GM23338 (cell line): ENCODE results near the gene RYR2. TPM values are rescaled to one million over a fixed set of nuclear protein-coding genes. Genes with fewer than 3 reads are reported as not detected.

ENCODE experiments used
- ATAC-seq: fragments of 200-7000 bp; cut with Tn5 transposase; 3 replicates; pipeline ENCODE4 v1.9.1; 2020
- DNase-seq: peaks from one replicate; pipeline ENCODE4 v3.0.0-alpha.2; 2015; ENCODE audit warnings: low spot score
- H2AFZ ChIP-seq: fragments of 200-600 bp; sonication (generic); 2 replicates; pipeline ENCODE4 v1.8.0; 2016; ENCODE audit warnings: antibody characterized with exemption, mild to moderate bottlenecking, moderate library complexity
- H3F3A ChIP-seq: fragments of 200-600 bp; sonication (generic); replicated peaks from 2 replicates; pipeline ENCODE4 v1.8.0; 2017; ENCODE audit warnings: antibody characterized with exemption, mixed run types, low read depth
- H3K27ac ChIP-seq: fragments of 200-600 bp; sonication (generic); 2 replicates; pipeline ENCODE4 v1.6.1; 2016; ENCODE audit warnings: low read depth
- H3K27me3 ChIP-seq: fragments of 200-600 bp; sonication (generic); 2 replicates; pipeline ENCODE4 v1.8.0; 2016; ENCODE audit warnings: mild to moderate bottlenecking, mixed run types, moderate library complexity; ENCODE audit not compliant: insufficient read depth
- H3K36me3 ChIP-seq: fragments of 200-600 bp; sonication (generic); 2 replicates; pipeline ENCODE4 v1.8.0; 2016; ENCODE audit warnings: mild to moderate bottlenecking; ENCODE audit not compliant: insufficient read depth
- H3K4me1 ChIP-seq: fragments of 200-600 bp; sonication (generic); 2 replicates; pipeline ENCODE4 v1.8.0; 2016; ENCODE audit warnings: mild to moderate bottlenecking, moderate library complexity; ENCODE audit not compliant: insufficient read depth
- H3K4me2 ChIP-seq: fragments of 200-600 bp; sonication (generic); 2 replicates; pipeline ENCODE4 v1.7.1; 2017; ENCODE audit warnings: mixed run types
- H3K4me3 ChIP-seq: fragments of 200-600 bp; sonication (generic); 2 replicates; pipeline ENCODE4 v1.6.1; 2016; ENCODE audit warnings: mixed run types
- H3K79me2 ChIP-seq: fragments of 200-600 bp; sonication (generic); replicated peaks from 2 replicates; pipeline ENCODE4 v1.8.0; 2017; ENCODE audit warnings: mild to moderate bottlenecking; ENCODE audit not compliant: insufficient read depth
- H3K9me2 ChIP-seq: fragments of 200-600 bp; sonication (generic); 2 replicates; pipeline ENCODE4 v1.8.0; 2017; ENCODE audit not compliant: insufficient read depth
- H4K20me1 ChIP-seq: fragments of 200-600 bp; sonication (generic); replicated peaks from 2 replicates; pipeline ENCODE4 v1.8.0; 2017; ENCODE audit warnings: mild to moderate bottlenecking; ENCODE audit not compliant: insufficient read depth
- H3K27ac Mint-ChIP-seq: 2 replicates; pipeline ENCODE4 v1.8.0; 2020; ENCODE audit warnings: inconsistent platforms, mild to moderate bottlenecking, moderate library complexity, mixed read lengths
- H3K27me3 Mint-ChIP-seq: 3 replicates; pipeline ENCODE4 v1.8.0; 2022; ENCODE audit warnings: low read depth, mild to moderate bottlenecking, moderate library complexity, mixed read lengths, inconsistent platforms; ENCODE audit not compliant: insufficient read depth, poor library complexity
- H3K36me3 Mint-ChIP-seq: 3 replicates; pipeline ENCODE4 v1.8.0; 2021; ENCODE audit warnings: low read depth, mild to moderate bottlenecking, inconsistent platforms, moderate library complexity, mixed read lengths
- H3K4me1 Mint-ChIP-seq: 3 replicates; pipeline ENCODE4 v1.8.0; 2020; ENCODE audit warnings: mild to moderate bottlenecking, inconsistent platforms, mixed read lengths
- H3K4me3 Mint-ChIP-seq: 3 replicates; pipeline ENCODE4 v1.8.0; 2021; ENCODE audit warnings: moderate library complexity, mild to moderate bottlenecking, inconsistent platforms, mixed read lengths
- H3K9me3 Mint-ChIP-seq: 3 replicates; pipeline ENCODE4 v1.8.0; 2020; ENCODE audit warnings: moderate library complexity, mild to moderate bottlenecking, inconsistent platforms, mixed read lengths
- CREB1 ChIP-seq: fragments of 250-450 bp; sonication (Bioruptor Pico); IDR thresholded peaks from 2 replicates; pipeline ENCODE4 v1.5.0; 2020; ENCODE audit warnings: low read depth, mild to moderate bottlenecking, moderate library complexity
- EZH2 ChIP-seq: fragments of 200-600 bp; sonication (generic); IDR thresholded peaks from one replicate; pipeline ENCODE4 v1.8.0; 2017; ENCODE audit warnings: antibody characterized with exemption, mild to moderate bottlenecking, low read depth; ENCODE audit not compliant: unreplicated experiment
- EZH2phosphoT487 ChIP-seq: fragments of 200-600 bp; sonication (generic); IDR thresholded peaks from one replicate; pipeline ENCODE4 v1.8.1; 2018; ENCODE audit warnings: antibody characterized with exemption; ENCODE audit not compliant: unreplicated experiment
- JUNB ChIP-seq: IDR thresholded peaks from one replicate; pipeline ENCODE4 v1.6.1; 2016; ENCODE audit warnings: antibody characterized with exemption; ENCODE audit not compliant: unreplicated experiment
- NANOG ChIP-seq: IDR thresholded peaks from 2 replicates; pipeline ENCODE4 v1.6.1; 2016; ENCODE audit warnings: antibody characterized with exemption, borderline replicate concordance
- POLR2AphosphoS5 ChIP-seq: IDR thresholded peaks from 2 replicates; pipeline ENCODE4 v1.6.1; 2016; ENCODE audit warnings: antibody characterized with exemption, low read depth
- STAT1 ChIP-seq: IDR thresholded peaks from one replicate; pipeline ENCODE4 v1.6.1; 2016; ENCODE audit warnings: antibody characterized with exemption; ENCODE audit not compliant: unreplicated experiment
- ZNF114 ChIP-seq: fragments of 250-450 bp; sonication (Bioruptor Pico); IDR thresholded peaks from 2 replicates; pipeline ENCODE4 v1.5.0; 2020; ENCODE audit warnings: mild to moderate bottlenecking, moderate library complexity
- ZNF331 ChIP-seq: fragments of 250-450 bp; sonication (Bioruptor Pico); IDR thresholded peaks from 2 replicates; pipeline ENCODE4 v1.5.0; 2020; ENCODE audit warnings: low read depth, mild to moderate bottlenecking, moderate library complexity
- polyA plus RNA-seq: library from polyadenylated mRNA; unstranded; fragments of >200 nt; fragmentation: Nextera tagmentation; extraction: Ambion mirVana; gene quantifications from 2 replicates; pipeline ENCODE4 v1.2.1, GENCODE V29; 2016
- total RNA-seq: library from RNA; depleted of rRNA; stranded (reverse); fragments of >200 nt; shearing (Covaris generic); gene quantifications from 2 replicates; pipeline ENCODE4 v1.2.3, GENCODE V29; 2014
- TF ChIP-seq, protein P1 (sequence below): IDR thresholded peaks from 2 replicates; pipeline ENCODE4 v1.6.1; 2016; ENCODE audit warnings: antibody characterized with exemption
- TF ChIP-seq, protein P2 (sequence below): IDR thresholded peaks from one replicate; pipeline ENCODE4 v1.6.1; 2018; ENCODE audit warnings: antibody characterized with exemption; ENCODE audit not compliant: unreplicated experiment
- TF ChIP-seq, protein P3 (sequence below), 2 experiments: fragments of 200-600 bp in 1 of 2; sonication (generic) in 1 of 2; conservative IDR thresholded peaks; 2 replicates each; pipeline versions ENCODE4 v1.5.1 to v1.6.1; 2016 to 2017; ENCODE audit warnings: antibody characterized with exemption in 2 of 2, low read depth in 2 of 2, mild to moderate bottlenecking in 2 of 2, moderate library complexity in 1 of 2
- TF ChIP-seq, protein P4 (sequence below): fragments of 250-450 bp; sonication (Bioruptor Pico); IDR thresholded peaks from 2 replicates; pipeline ENCODE4 v1.5.0; 2020; ENCODE audit warnings: mild to moderate bottlenecking, moderate library complexity

The RYR2 gene
- total and polyA plus RNA-seq, 2 experiments from 2014 or later: 8.9 to 10.0 TPM

DNA sequence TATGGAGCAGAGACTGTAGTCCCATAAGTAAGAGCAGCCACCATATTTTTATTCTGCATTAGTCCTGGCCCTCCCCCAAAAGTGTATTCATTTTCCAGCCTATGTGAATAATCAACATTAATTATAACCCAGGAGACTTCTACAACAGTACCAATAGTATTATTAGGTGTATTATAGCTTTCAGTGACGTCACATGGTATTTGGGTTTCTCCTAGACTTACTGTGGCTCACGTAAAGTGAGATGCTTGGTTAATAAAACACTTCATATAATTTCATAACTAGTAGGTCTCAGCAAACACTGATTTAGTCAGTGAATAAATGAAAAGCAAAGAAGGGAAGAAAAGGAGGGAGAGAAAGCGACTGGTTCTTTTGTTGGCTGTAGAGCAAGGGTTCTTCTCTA is 762.5 kb downstream of the RYR2 start:
- Histone ChIP-seq H2AFZ (no peak overlapping the region), H3K4me3 (no peak overlapping the region), H3K27me3 (no peaks in the 10 kb centered on the region), H3K79me2 (no peaks in the 10 kb centered on the region), H3K27ac (no peak overlapping the region), H4K20me1 (no peaks in the 10 kb centered on the region), H3K4me1 (no peaks in the 10 kb centered on the region), H3K36me3 (no peaks in the 10 kb centered on the region; the same call in 1 of the 2 replicates), H3K4me2 (no peak overlapping the region), H3F3A (no peaks in the 10 kb centered on the region), H3K9me2 (no peaks in the 10 kb centered on the region)
- no peaks in the 10 kb centered on the region for H3K4me1 Mint-ChIP-seq
- no peak overlapping the region for H3K4me3 Mint-ChIP-seq
- DNase-seq: no peak
- H3K27me3 Mint-ChIP-seq: no peaks in the 10 kb centered on the region
- no peaks in the 10 kb centered on the region for H3K9me3 Mint-ChIP-seq
- no peak overlapping the region for H3K27ac Mint-ChIP-seq
- no peaks in the 10 kb centered on the region for H3K36me3 Mint-ChIP-seq
- TF ChIP-seq, protein P1, sequence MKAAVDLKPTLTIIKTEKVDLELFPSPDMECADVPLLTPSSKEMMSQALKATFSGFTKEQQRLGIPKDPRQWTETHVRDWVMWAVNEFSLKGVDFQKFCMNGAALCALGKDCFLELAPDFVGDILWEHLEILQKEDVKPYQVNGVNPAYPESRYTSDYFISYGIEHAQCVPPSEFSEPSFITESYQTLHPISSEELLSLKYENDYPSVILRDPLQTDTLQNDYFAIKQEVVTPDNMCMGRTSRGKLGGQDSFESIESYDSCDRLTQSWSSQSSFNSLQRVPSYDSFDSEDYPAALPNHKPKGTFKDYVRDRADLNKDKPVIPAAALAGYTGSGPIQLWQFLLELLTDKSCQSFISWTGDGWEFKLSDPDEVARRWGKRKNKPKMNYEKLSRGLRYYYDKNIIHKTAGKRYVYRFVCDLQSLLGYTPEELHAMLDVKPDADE: no peak
- TF ChIP-seq JUNB (no peak), ZNF114 (CRISPR knock-in tag) (no peak), EZH2 (no peak), NANOG (no peak), EZH2phosphoT487 (no peak), ZNF331 (CRISPR knock-in tag) (no peak), STAT1 (no peak), POLR2AphosphoS5 (no peak), CREB1 (CRISPR knock-in tag) (no peak)
- TF ChIP-seq, protein P2, sequence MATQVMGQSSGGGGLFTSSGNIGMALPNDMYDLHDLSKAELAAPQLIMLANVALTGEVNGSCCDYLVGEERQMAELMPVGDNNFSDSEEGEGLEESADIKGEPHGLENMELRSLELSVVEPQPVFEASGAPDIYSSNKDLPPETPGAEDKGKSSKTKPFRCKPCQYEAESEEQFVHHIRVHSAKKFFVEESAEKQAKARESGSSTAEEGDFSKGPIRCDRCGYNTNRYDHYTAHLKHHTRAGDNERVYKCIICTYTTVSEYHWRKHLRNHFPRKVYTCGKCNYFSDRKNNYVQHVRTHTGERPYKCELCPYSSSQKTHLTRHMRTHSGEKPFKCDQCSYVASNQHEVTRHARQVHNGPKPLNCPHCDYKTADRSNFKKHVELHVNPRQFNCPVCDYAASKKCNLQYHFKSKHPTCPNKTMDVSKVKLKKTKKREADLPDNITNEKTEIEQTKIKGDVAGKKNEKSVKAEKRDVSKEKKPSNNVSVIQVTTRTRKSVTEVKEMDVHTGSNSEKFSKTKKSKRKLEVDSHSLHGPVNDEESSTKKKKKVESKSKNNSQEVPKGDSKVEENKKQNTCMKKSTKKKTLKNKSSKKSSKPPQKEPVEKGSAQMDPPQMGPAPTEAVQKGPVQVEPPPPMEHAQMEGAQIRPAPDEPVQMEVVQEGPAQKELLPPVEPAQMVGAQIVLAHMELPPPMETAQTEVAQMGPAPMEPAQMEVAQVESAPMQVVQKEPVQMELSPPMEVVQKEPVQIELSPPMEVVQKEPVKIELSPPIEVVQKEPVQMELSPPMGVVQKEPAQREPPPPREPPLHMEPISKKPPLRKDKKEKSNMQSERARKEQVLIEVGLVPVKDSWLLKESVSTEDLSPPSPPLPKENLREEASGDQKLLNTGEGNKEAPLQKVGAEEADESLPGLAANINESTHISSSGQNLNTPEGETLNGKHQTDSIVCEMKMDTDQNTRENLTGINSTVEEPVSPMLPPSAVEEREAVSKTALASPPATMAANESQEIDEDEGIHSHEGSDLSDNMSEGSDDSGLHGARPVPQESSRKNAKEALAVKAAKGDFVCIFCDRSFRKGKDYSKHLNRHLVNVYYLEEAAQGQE: no peak
- TF ChIP-seq, protein P3, sequence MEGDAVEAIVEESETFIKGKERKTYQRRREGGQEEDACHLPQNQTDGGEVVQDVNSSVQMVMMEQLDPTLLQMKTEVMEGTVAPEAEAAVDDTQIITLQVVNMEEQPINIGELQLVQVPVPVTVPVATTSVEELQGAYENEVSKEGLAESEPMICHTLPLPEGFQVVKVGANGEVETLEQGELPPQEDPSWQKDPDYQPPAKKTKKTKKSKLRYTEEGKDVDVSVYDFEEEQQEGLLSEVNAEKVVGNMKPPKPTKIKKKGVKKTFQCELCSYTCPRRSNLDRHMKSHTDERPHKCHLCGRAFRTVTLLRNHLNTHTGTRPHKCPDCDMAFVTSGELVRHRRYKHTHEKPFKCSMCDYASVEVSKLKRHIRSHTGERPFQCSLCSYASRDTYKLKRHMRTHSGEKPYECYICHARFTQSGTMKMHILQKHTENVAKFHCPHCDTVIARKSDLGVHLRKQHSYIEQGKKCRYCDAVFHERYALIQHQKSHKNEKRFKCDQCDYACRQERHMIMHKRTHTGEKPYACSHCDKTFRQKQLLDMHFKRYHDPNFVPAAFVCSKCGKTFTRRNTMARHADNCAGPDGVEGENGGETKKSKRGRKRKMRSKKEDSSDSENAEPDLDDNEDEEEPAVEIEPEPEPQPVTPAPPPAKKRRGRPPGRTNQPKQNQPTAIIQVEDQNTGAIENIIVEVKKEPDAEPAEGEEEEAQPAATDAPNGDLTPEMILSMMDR (conservative IDR thresholded peaks at IDR 0.05; ENCODE audit: low read depth in 2 of 2): no peak
- TF ChIP-seq, protein P4, sequence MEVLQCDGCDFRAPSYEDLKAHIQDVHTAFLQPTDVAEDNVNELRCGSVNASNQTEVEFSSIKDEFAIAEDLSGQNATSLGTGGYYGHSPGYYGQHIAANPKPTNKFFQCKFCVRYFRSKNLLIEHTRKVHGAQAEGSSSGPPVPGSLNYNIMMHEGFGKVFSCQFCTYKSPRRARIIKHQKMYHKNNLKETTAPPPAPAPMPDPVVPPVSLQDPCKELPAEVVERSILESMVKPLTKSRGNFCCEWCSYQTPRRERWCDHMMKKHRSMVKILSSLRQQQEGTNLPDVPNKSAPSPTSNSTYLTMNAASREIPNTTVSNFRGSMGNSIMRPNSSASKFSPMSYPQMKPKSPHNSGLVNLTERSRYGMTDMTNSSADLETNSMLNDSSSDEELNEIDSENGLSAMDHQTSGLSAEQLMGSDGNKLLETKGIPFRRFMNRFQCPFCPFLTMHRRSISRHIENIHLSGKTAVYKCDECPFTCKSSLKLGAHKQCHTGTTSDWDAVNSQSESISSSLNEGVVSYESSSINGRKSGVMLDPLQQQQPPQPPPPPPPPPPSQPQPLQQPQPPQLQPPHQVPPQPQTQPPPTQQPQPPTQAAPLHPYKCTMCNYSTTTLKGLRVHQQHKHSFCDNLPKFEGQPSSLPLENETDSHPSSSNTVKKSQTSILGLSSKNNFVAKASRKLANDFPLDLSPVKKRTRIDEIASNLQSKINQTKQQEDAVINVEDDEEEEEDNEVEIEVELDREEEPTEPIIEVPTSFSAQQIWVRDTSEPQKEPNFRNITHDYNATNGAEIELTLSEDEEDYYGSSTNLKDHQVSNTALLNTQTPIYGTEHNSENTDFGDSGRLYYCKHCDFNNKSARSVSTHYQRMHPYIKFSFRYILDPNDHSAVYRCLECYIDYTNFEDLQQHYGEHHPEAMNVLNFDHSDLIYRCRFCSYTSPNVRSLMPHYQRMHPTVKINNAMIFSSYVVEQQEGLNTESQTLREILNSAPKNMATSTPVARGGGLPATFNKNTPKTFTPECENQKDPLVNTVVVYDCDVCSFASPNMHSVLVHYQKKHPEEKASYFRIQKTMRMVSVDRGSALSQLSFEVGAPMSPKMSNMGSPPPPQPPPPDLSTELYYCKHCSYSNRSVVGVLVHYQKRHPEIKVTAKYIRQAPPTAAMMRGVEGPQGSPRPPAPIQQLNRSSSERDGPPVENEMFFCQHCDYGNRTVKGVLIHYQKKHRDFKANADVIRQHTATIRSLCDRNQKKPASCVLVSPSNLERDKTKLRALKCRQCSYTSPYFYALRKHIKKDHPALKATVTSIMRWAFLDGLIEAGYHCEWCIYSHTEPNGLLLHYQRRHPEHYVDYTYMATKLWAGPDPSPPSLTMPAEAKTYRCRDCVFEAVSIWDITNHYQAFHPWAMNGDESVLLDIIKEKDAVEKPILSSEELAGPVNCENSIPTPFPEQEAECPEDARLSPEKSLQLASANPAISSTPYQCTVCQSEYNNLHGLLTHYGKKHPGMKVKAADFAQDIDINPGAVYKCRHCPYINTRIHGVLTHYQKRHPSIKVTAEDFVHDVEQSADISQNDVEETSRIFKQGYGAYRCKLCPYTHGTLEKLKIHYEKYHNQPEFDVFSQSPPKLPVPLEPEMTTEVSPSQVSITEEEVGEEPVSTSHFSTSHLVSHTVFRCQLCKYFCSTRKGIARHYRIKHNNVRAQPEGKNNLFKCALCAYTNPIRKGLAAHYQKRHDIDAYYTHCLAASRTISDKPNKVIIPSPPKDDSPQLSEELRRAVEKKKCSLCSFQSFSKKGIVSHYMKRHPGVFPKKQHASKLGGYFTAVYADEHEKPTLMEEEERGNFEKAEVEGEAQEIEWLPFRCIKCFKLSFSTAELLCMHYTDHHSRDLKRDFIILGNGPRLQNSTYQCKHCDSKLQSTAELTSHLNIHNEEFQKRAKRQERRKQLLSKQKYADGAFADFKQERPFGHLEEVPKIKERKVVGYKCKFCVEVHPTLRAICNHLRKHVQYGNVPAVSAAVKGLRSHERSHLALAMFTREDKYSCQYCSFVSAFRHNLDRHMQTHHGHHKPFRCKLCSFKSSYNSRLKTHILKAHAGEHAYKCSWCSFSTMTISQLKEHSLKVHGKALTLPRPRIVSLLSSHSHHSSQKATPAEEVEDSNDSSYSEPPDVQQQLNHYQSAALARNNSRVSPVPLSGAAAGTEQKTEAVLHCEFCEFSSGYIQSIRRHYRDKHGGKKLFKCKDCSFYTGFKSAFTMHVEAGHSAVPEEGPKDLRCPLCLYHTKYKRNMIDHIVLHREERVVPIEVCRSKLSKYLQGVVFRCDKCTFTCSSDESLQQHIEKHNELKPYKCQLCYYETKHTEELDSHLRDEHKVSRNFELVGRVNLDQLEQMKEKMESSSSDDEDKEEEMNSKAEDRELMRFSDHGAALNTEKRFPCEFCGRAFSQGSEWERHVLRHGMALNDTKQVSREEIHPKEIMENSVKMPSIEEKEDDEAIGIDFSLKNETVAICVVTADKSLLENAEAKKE (CRISPR knock-in tag): no peak
- no peak for ATAC-seq
